Testis (tissue), 3 donors: Measurements from ENCODE around the gene KRTAP10-3. TPM values are rescaled to one million over a fixed set of nuclear protein-coding genes. Genes with fewer than 3 reads are reported as not detected.

Source experiments
- DNase-seq: peaks from one replicate; pipeline ENCODE4 v3.0.0-alpha.2; 2019
- H3K27ac ChIP-seq, 2 donors: fragments of 200-600 bp; sonication (generic); one replicate each; pipeline ENCODE4 v1.5.1; 2019
- H3K27me3 ChIP-seq: fragments of 200-600 bp; sonication (generic); one replicate; pipeline ENCODE4 v1.5.1; 2019
- H3K36me3 ChIP-seq: fragments of 200-600 bp; sonication (generic); one replicate; pipeline ENCODE4 v1.5.1; 2017; ENCODE audit warnings: low read depth; ENCODE audit errors: missing control alignments
- H3K4me1 ChIP-seq: fragments of 200-600 bp; sonication (generic); one replicate; pipeline ENCODE4 v1.5.1; 2019
- H3K4me3 ChIP-seq, 2 donors: fragments of 200-600 bp; sonication (generic); one replicate each; pipeline ENCODE4 v1.5.1; 2017 to 2019
- H3K9me3 ChIP-seq: fragments of 200-600 bp; sonication (generic); one replicate; pipeline ENCODE4 v1.5.1; 2017
- POLR2A ChIP-seq: fragments of 450-650 bp; IDR thresholded peaks from one replicate; pipeline ENCODE4 v1.6.1; 2017; ENCODE audit warnings: antibody characterized with exemption, mild to moderate bottlenecking, moderate library complexity
- WGBS, 2 donors: methylation state at CpG; one replicate each; pipeline ENCODE4 v1.1.5; 2018; 5-methylcytosine and 5-hydroxymethylcytosine counted together
- intact Hi-C: fragments of 100-400 bp; cut with DNase I; formaldehyde crosslinking; loops from one replicate; pipeline ENCODE4 v1.15.1; 2023; ENCODE audit warnings: low total_unique reads
- polyA plus RNA-seq: library from polyadenylated mRNA; stranded (reverse); fragments of 350-450 nt; fragmentation: Illumina TruSeq; extraction: RNeasy Lipid Tissue Mini Kit (QIAGEN cat#74804); gene quantifications from one replicate; pipeline ENCODE4 v1.2.3, GENCODE V29; 2014; ENCODE audit warnings: low read depth, low replicate concordance; ENCODE audit not compliant: insufficient read depth
- total RNA-seq, 2 donors: library from RNA; depleted of rRNA; stranded (reverse); fragments of >200 nt; gene quantifications; one replicate each; pipeline ENCODE4 v1.2.3, GENCODE V29; 2016
- TF ChIP-seq, protein P1 (sequence below), 3 experiments: fragments of 450-650 bp in 2 of 3; fragments of 200-600 bp in 1 of 3; sonication (generic) in 1 of 3; IDR thresholded peaks; one replicate each; pipeline ENCODE4 v1.5.1; 2016 to 2019; ENCODE audit warnings: antibody characterized with exemption in 3 of 3, mild to moderate bottlenecking in 2 of 3, moderate library complexity in 1 of 3

The KRTAP10-3 gene
- total and polyA plus RNA-seq, 3 donors from 2014 or later, result not detected

DNA sequence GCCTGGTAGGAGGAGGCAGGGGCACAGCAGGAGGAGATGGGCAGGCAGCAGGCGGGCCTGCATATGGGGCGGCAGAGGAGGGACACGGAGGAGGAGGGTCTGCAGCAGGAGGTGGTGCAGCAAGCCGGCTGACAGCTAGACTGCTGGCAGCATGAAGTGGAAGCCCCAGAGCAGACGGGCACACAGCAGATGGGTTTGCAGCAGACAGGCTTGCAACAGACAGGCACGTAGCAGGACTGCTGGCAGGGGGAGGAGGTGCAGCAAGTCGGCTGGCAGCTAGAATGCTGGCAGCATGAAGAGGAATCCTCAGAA is 21.2 kb upstream of the KRTAP10-3 start:
- 73 to 76% methylated on average over 5 to 7 of the region's 7 CpGs for WGBS, 2 donors
- H3K27ac ChIP-seq, result no peak overlapping the region
- no peaks in the 10 kb centered on the region for H3K36me3 ChIP-seq
- H3K9me3 ChIP-seq, result no peaks in the 10 kb centered on the region
- no peaks in the 10 kb centered on the region for H3K4me1 ChIP-seq
- intact Hi-C loops, result no loop called here
- TF ChIP-seq, protein P1, sequence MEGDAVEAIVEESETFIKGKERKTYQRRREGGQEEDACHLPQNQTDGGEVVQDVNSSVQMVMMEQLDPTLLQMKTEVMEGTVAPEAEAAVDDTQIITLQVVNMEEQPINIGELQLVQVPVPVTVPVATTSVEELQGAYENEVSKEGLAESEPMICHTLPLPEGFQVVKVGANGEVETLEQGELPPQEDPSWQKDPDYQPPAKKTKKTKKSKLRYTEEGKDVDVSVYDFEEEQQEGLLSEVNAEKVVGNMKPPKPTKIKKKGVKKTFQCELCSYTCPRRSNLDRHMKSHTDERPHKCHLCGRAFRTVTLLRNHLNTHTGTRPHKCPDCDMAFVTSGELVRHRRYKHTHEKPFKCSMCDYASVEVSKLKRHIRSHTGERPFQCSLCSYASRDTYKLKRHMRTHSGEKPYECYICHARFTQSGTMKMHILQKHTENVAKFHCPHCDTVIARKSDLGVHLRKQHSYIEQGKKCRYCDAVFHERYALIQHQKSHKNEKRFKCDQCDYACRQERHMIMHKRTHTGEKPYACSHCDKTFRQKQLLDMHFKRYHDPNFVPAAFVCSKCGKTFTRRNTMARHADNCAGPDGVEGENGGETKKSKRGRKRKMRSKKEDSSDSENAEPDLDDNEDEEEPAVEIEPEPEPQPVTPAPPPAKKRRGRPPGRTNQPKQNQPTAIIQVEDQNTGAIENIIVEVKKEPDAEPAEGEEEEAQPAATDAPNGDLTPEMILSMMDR (IDR thresholded peaks at IDR 0.05), result no peak
- H3K4me3 ChIP-seq, result no peak overlapping the region
- H3K27me3 ChIP-seq, result no peaks in the 10 kb centered on the region
- DNase-seq, result no peak

DNA sequence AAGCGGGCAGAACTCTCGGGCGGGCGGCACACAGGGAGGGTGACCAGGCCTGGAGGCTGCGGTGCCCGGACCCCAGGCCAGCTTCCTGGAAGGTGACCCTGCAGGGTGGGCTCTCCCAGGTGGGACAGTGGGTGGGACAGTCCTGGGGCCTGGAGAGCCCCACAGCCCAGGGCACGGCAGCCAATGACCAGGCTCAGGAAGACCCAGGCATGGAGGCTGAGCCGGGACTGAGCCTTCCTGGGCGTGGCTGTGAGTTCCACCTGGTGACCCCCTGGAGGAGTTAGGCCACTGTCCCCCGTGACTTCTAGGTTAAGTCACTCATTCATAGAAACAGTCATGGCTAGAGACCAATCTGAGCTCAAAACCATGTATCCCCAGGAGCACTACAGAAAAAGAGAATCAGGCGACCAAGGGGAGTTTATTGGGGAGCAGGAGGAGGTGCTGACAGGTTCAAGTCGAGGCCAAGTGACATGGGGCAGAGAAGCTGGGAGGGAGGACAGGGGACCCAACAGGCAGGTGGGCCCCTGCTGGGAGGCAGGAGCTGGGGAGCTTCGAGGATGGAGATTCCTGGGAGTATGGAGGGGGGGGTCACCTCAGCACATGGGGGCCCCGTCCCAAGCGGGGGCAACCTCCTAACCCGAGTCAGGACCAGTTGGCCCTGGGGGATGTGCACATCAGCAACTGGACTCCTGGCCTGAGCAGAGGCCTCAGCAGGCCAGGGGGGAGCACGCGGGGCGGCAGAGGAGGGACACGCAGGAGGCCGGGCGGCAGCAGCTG is 20.6 kb upstream of the KRTAP10-3 start:
- Histone ChIP-seq H3K27me3 (no peaks in the 10 kb centered on the region), H3K27ac (no peak overlapping the region), H3K36me3 (no peaks in the 10 kb centered on the region), H3K4me3 (no peak overlapping the region), H3K9me3 (no peaks in the 10 kb centered on the region), H3K4me1 (no peaks in the 10 kb centered on the region)
- intact Hi-C loops, result no loop called here
- DNase-seq, result no peak
- TF ChIP-seq POLR2A, result no peak
- TF ChIP-seq, protein P1 (IDR thresholded peaks at IDR 0.05), result no peak
- WGBS, 2 donors, result 77 to 78% methylated on average over 13 to 22 of the region's 22 CpGs

GRCh38 chr21:44578371-44579055 is 19.9 kb upstream of the KRTAP10-3 start:
- Histone ChIP-seq H3K4me3 (no peak overlapping the region), H3K36me3 (no peaks in the 10 kb centered on the region), H3K27me3 (no peaks in the 10 kb centered on the region), H3K27ac (no peak overlapping the region), H3K4me1 (no peaks in the 10 kb centered on the region), H3K9me3 (no peaks in the 10 kb centered on the region)
- no peak for TF ChIP-seq POLR2A
- TF ChIP-seq, protein P1 (IDR thresholded peaks at IDR 0.05), result no peak
- intact Hi-C loops, result no loop called here
- DNase-seq, result no peak
- WGBS, 2 donors, result 93 to 95% methylated on average over 16 to 17 of the region's 17 CpGs

DNA sequence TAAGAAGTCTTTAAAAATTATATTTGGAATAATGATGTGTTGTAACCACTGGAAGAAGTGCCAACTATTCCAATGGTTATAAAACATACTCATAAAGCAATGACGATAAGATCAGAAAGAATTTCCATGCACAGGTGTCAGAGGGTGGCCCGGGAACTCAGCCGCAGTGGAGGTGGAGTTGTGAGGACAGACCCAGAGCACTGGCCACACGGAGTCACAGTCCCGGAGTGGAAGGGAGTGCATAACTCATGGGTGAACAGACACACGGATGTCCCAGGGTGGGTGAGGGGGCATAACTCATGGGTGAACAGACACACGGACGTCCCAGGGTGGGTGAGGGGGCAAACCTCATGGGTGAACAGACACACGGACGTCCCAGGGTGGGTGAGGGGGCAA is 17.4 kb upstream of the KRTAP10-3 start:
- Histone ChIP-seq H3K27ac (no peak overlapping the region), H3K9me3 (no peaks in the 10 kb centered on the region), H3K4me3 (no peak overlapping the region), H3K4me1 (no peaks in the 10 kb centered on the region), H3K36me3 (no peaks in the 10 kb centered on the region), H3K27me3 (no peaks in the 10 kb centered on the region)
- WGBS, 2 donors, result 90 to 91% methylated on average over 10 of the region's 10 CpGs
- intact Hi-C loops, result no loop called here
- no peak for TF ChIP-seq POLR2A
- TF ChIP-seq, protein P1 (IDR thresholded peaks at IDR 0.05), result no peak
- no peak for DNase-seq
